GM18951 (cell line): Measurements from ENCODE around the gene DYNLRB1.

Experiments used
- POLR2A ChIP-seq: IDR thresholded peaks from 4 replicates; pipeline ENCODE4 v1.6.1; 2011; ENCODE audit warnings: mild to moderate bottlenecking; ENCODE audit not compliant: insufficient read length, insufficient read depth; ENCODE audit errors: extremely low read depth
- in situ Hi-C: fragments of 300-500 bp; cut with MboI; formaldehyde crosslinking; loops from one replicate; pipeline ENCODE4 v1.12.0; 2022; ENCODE audit warnings: low sequenced_read_pairs, mixed read lengths, inconsistent platforms; ENCODE audit not compliant: unreplicated experiment

Gene DYNLRB1

DNA sequence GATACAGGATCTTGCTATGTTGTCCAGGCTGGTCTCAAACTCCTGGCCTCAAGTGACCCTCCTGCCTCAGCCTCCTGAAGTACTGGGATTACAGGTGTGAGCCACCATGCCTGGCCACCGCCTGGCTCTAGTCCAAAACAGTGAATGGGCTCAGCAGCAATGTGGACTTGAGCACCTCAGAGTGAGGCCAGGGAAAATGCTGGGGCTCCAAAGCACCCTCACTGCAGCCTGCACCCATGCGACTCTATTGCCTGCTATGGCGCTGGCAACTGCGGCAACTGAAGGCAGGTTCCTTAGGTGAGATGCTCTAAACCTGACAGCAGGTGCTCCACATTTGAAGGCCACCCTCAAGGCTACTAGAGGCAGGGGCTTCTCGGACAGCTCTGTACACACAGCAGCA, 68.8 kb downstream of the DYNLRB1 start:
- TF ChIP-seq POLR2A: no peak
- in situ Hi-C loops: no loop called here

DNA sequence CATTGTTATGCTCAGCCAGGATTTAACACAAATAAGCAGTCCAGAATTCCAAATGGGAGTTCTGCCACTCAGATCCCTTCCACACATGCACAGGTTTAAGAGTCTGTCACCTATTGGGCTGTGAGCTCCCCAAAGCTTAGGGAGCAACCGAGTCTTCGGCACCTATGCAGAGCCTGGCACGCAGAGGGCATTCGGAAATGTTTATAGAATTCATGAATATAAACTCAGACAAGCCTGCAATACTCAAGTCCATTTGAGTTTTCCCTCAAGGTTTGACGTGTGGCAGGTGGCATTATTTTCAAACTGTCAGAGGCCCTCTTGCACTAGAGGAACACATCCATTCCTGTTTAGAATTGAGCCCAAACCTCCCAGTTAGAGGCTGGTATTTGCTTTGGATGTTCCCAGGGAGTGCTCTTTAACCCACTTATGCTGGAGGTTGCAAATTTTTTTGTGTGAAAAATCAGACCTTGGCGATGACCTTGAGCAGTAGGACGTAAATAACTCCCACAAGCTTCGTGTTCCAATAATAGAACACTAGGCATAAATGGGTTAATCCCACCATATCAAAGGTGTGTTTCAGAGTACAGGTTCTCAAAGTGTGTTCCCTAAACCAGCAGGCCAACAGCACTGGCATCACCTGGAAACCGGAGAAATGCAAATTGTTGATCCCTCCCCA, 70.4 kb downstream of the DYNLRB1 start:
- TF ChIP-seq POLR2A: no peak
- in situ Hi-C loops: no loop called here
